Stomach smooth muscle (tissue), 2 donors: ENCODE data around the gene APOL1.
"Not testable (repeated sequence)": the region's sequence is repeated elsewhere in the genome, so short reads cannot be mapped to it uniquely, and the experiment has no call there.

Source experiments
- H3K27ac ChIP-seq: one replicate; pipeline ENCODE4 v1.7.0; 2013; ENCODE audit warnings: mild to moderate bottlenecking, low read length, inconsistent platforms
- H3K27me3 ChIP-seq, 2 donors: one replicate each; pipeline ENCODE4 v1.7.0; 2013; ENCODE audit warnings: low read length in 2 of 2; ENCODE audit not compliant: insufficient read depth in 2 of 2, control insufficient read depth in 1 of 2
- H3K36me3 ChIP-seq, 2 donors: one replicate each; pipeline ENCODE4 v1.7.0; 2013; ENCODE audit warnings: low read length in 2 of 2; ENCODE audit not compliant: control insufficient read depth in 2 of 2, insufficient read depth in 2 of 2
- H3K4me1 ChIP-seq: one replicate; pipeline ENCODE4 v1.7.0; 2013; ENCODE audit warnings: low read length; ENCODE audit not compliant: control insufficient read depth, insufficient read depth
- H3K4me3 ChIP-seq, 2 donors: one replicate each; pipeline ENCODE4 v1.7.0; 2013; ENCODE audit warnings: low read length in 2 of 2
- H3K9ac ChIP-seq, 2 donors: one replicate each; pipeline ENCODE4 v1.7.0; 2013; ENCODE audit warnings: low read length in 2 of 2, mild to moderate bottlenecking in 1 of 2
- H3K9me3 ChIP-seq, 2 donors: one replicate each; pipeline ENCODE4 v1.7.0; 2013; ENCODE audit warnings: low read length in 2 of 2; ENCODE audit not compliant: control insufficient read depth in 2 of 2
- donor health status: healthy.
- donor health status: Pancreatic carcinoma.

Gene APOL1

GRCh38 chr22:36257948-36258670, 5.2 kb downstream of the APOL1 start:
- H3K36me3 ChIP-seq: peaks cover 7 to 12% of the 10 kb centered on the region in 2 donors
- no peak overlapping the region for H3K9ac ChIP-seq
- H3K9me3 ChIP-seq: no peaks in the 10 kb centered on the region
- peak overlapping the region; percentile 31 for H3K27ac ChIP-seq
- H3K4me3 ChIP-seq: peak overlapping the region in 1 of 2 donors; percentile 3
- peaks cover 38% of the 10 kb centered on the region for H3K4me1 ChIP-seq
- no peaks in the 10 kb centered on the region for H3K27me3 ChIP-seq

- H3K4me1 ChIP-seq: peaks cover 30% of the 10 kb centered on the region
- peak overlapping the region in 1 of 2 donors; percentile 15 for H3K4me3 ChIP-seq
- peak overlapping the region; percentile 31 for H3K27ac ChIP-seq
- peaks cover 10 to 12% of the 10 kb centered on the region in 2 donors for H3K36me3 ChIP-seq
- no peaks in the 10 kb centered on the region for H3K27me3 ChIP-seq
- peak overlapping the region in 1 of 2 donors; percentile 5 for H3K9ac ChIP-seq
- H3K9me3 ChIP-seq: no peaks in the 10 kb centered on the region
Observed at GRCh38 chr22:36258701-36259614, 6.0 kb downstream of the APOL1 start.

GRCh38 chr22:36259615-36260300, 6.8 kb downstream of the APOL1 start:
- H3K36me3 ChIP-seq: peaks cover 12% of the 10 kb centered on the region in 2 donors
- H3K9me3 ChIP-seq: no peaks in the 10 kb centered on the region
- H3K27me3 ChIP-seq: no peaks in the 10 kb centered on the region
- peak overlapping the region in 1 of 2 donors; percentile 15 for H3K4me3 ChIP-seq
- H3K9ac ChIP-seq: peak overlapping the region in 1 of 2 donors; percentile 5
- H3K4me1 ChIP-seq: peaks cover 23% of the 10 kb centered on the region
- peak overlapping the region; percentile 31 for H3K27ac ChIP-seq

- peaks cover 21 to 22% of the 10 kb centered on the region in 2 donors for H3K36me3 ChIP-seq
- H3K9ac ChIP-seq, H3K27me3 ChIP-seq, H3K9me3 ChIP-seq, H3K27ac ChIP-seq, H3K4me3 ChIP-seq: not testable (repeated sequence)
- peaks cover 16% of the 10 kb centered on the region for H3K4me1 ChIP-seq
Observed at GRCh38 chr22:36261675-36262074, 8.7 kb downstream of the APOL1 start.

- Histone ChIP-seq H3K36me3 (peaks cover 21 to 22% of the 10 kb centered on the region in 2 donors), H3K4me1 (peaks cover 16% of the 10 kb centered on the region)
- H3K4me3 ChIP-seq, H3K9me3 ChIP-seq, H3K27me3 ChIP-seq, H3K27ac ChIP-seq, H3K9ac ChIP-seq: not testable (repeated sequence)
Observed at GRCh38 chr22:36262307-36262706, 9.4 kb downstream of the APOL1 start.

GRCh38 chr22:36263216-36263673, 10.3 kb downstream of the APOL1 start:
- H3K27me3 ChIP-seq, H3K27ac ChIP-seq, H3K9ac ChIP-seq, H3K4me3 ChIP-seq, H3K9me3 ChIP-seq: not testable (repeated sequence)
- peaks cover 17 to 22% of the 10 kb centered on the region in 2 donors for H3K36me3 ChIP-seq
- peaks cover 14% of the 10 kb centered on the region for H3K4me1 ChIP-seq

- peaks cover 17 to 22% of the 10 kb centered on the region in 2 donors for H3K36me3 ChIP-seq
- not testable (repeated sequence) for H3K9me3 ChIP-seq, H3K4me3 ChIP-seq, H3K27me3 ChIP-seq, H3K27ac ChIP-seq, H3K4me1 ChIP-seq, H3K9ac ChIP-seq
Observed at GRCh38 chr22:36263886-36264664, 11.1 kb downstream of the APOL1 start.

- no peak overlapping the region for H3K27ac ChIP-seq
- H3K9ac ChIP-seq: no peak overlapping the region
- H3K9me3 ChIP-seq: no peaks in the 10 kb centered on the region
- no peaks in the 10 kb centered on the region for H3K27me3 ChIP-seq
- H3K4me3 ChIP-seq: no peak overlapping the region
- H3K36me3 ChIP-seq: peaks cover 11 to 18% of the 10 kb centered on the region in 2 donors
- H3K4me1 ChIP-seq: no peaks in the 10 kb centered on the region
Observed at GRCh38 chr22:36267058-36267457, 14.1 kb downstream of the APOL1 start.

GRCh38 chr22:36267896-36268485, 15.1 kb downstream of the APOL1 start:
- Histone ChIP-seq H3K9ac (no peak overlapping the region), H3K27ac (no peak overlapping the region), H3K4me1 (no peaks in the 10 kb centered on the region), H3K9me3 (no peaks in the 10 kb centered on the region), H3K36me3 (peaks cover 9 to 15% of the 10 kb centered on the region in 2 donors), H3K27me3 (no peaks in the 10 kb centered on the region), H3K4me3 (no peak overlapping the region)
